WTC11 (cell line): ENCODE results near the gene TIMM8A. TPM values are rescaled to one million over a fixed set of nuclear protein-coding genes. Genes with fewer than 3 reads are reported as not detected.

Source experiments
- ATAC-seq: fragments of 200-7000 bp; cut with Tn5 transposase; 2 replicates; pipeline ENCODE4 v1.10.0; 2021; ENCODE audit warnings: mild to moderate bottlenecking, moderate library complexity
- CTCF ChIA-PET: fragments of 300-600 bp; sonication (Branson Sonifier 250); formaldehyde crosslinking; loops from one replicate; lab custom pipeline; 2021; ENCODE audit warnings: antibody characterized with exemption; lab: Charles Lee
- POLR2A ChIA-PET: fragments of 350-600 bp; sonication (Branson Sonifier 250); formaldehyde crosslinking; loops from one replicate; lab custom pipeline; 2021; ENCODE audit warnings: antibody characterized with exemption; lab: Charles Lee
- DNase-seq: peaks from one replicate; pipeline ENCODE4 v3.0.0; 2021; ENCODE audit warnings: low spot score
- H3K27ac Mint-ChIP-seq: 2 replicates; pipeline ENCODE4 v1.8.0; 2021; ENCODE audit warnings: mixed read lengths
- H3K27me3 Mint-ChIP-seq: 2 replicates; pipeline ENCODE4 v1.8.0; 2021; ENCODE audit warnings: low read depth, mild to moderate bottlenecking, moderate library complexity, mixed read lengths
- H3K36me3 Mint-ChIP-seq: 2 replicates; pipeline ENCODE4 v1.8.0; 2021; ENCODE audit warnings: mixed read lengths
- H3K4me1 Mint-ChIP-seq: 2 replicates; pipeline ENCODE4 v1.8.0; 2022; ENCODE audit warnings: mixed read lengths
- H3K4me3 Mint-ChIP-seq: 2 replicates; pipeline ENCODE4 v1.8.0; 2021; ENCODE audit warnings: mild to moderate bottlenecking, moderate library complexity, mixed read lengths
- H3K9me3 Mint-ChIP-seq: 2 replicates; pipeline ENCODE4 v1.8.0; 2021; ENCODE audit warnings: mixed read lengths
- GTF2I ChIP-seq: fragments of 250-450 bp; sonication (Bioruptor Pico); conservative IDR thresholded peaks from 2 replicates; pipeline ENCODE4 v1.4.0; 2021; ENCODE audit warnings: mild to moderate bottlenecking
- KAT7 ChIP-seq: sonication (generic); formaldehyde crosslinking; IDR thresholded peaks from 2 replicates; pipeline ENCODE4 v1.8.1; 2023; ENCODE audit warnings: missing genetic modification reagents, mild to moderate bottlenecking, borderline replicate concordance
- NFE2L1 ChIP-seq: sonication (generic); formaldehyde crosslinking; IDR thresholded peaks from 2 replicates; pipeline ENCODE4 v1.8.1; 2023; ENCODE audit warnings: missing genetic modification reagents
- NR3C1 ChIP-seq: sonication (generic); formaldehyde crosslinking; conservative IDR thresholded peaks from 2 replicates; pipeline ENCODE4 v1.8.1; 2023; ENCODE audit warnings: low read depth, mild to moderate bottlenecking, missing genetic modification reagents
- PRRX2 ChIP-seq: fragments of 250-450 bp; sonication (Bioruptor Pico); IDR thresholded peaks from 2 replicates; pipeline ENCODE4 v1.8.0; 2021; ENCODE audit warnings: mild to moderate bottlenecking
- TEAD4 ChIP-seq: sonication (generic); formaldehyde crosslinking; IDR thresholded peaks from 2 replicates; pipeline ENCODE4 v1.8.0; 2022; ENCODE audit warnings: mild to moderate bottlenecking, missing genetic modification reagents
- ZNF121 ChIP-seq: sonication (generic); formaldehyde crosslinking; IDR thresholded peaks from 2 replicates; pipeline ENCODE4 v1.8.0; 2023; ENCODE audit warnings: missing genetic modification reagents
- ZNF138 ChIP-seq: sonication (generic); formaldehyde crosslinking; conservative IDR thresholded peaks from 2 replicates; pipeline ENCODE4 v1.8.1; 2022; ENCODE audit warnings: mild to moderate bottlenecking, moderate library complexity, missing genetic modification reagents
- ZNF263 ChIP-seq: sonication (generic); formaldehyde crosslinking; IDR thresholded peaks from 2 replicates; pipeline ENCODE4 v1.8.1; 2022; ENCODE audit warnings: low read depth, mild to moderate bottlenecking, moderate library complexity, missing genetic modification reagents
- ZNF317 ChIP-seq: sonication (generic); formaldehyde crosslinking; IDR thresholded peaks from 2 replicates; pipeline ENCODE4 v1.8.1; 2023; ENCODE audit warnings: low read depth, mild to moderate bottlenecking, moderate library complexity, missing genetic modification reagents, borderline replicate concordance
- ZNF416 ChIP-seq: fragments of 250-450 bp; sonication (Bioruptor Pico); IDR thresholded peaks from 2 replicates; pipeline ENCODE4 v1.9.0; 2021; ENCODE audit warnings: mild to moderate bottlenecking, inconsistent platforms
- total RNA-seq: library from RNA; stranded (reverse); gene quantifications from 3 replicates; pipeline ENCODE4 v1.2.3, GENCODE V29; 2021
- TF ChIP-seq, protein P1 (sequence below): sonication (generic); formaldehyde crosslinking; IDR thresholded peaks from 2 replicates; pipeline ENCODE4 v1.8.1; 2023; ENCODE audit warnings: mild to moderate bottlenecking, missing genetic modification reagents
- TF ChIP-seq, protein P2 (sequence below): sonication (generic); formaldehyde crosslinking; IDR thresholded peaks from 2 replicates; pipeline ENCODE4 v1.8.0; 2023; ENCODE audit warnings: missing genetic modification reagents, mild to moderate bottlenecking, borderline replicate concordance
- TF ChIP-seq, protein P3 (sequence below): fragments of 250-450 bp; sonication (Bioruptor Pico); IDR thresholded peaks from 2 replicates; pipeline ENCODE4 v2.1.2; 2022; ENCODE audit warnings: mild to moderate bottlenecking, moderate library complexity
- TF ChIP-seq, protein P4 (sequence below): sonication (generic); formaldehyde crosslinking; IDR thresholded peaks from 2 replicates; pipeline ENCODE4 v1.8.1; 2022; ENCODE audit warnings: mild to moderate bottlenecking, missing genetic modification reagents, moderate library complexity, borderline replicate concordance

TIMM8A gene
- total RNA-seq, 1 experiment from 2014 or later, result 31.8 TPM

DNA sequence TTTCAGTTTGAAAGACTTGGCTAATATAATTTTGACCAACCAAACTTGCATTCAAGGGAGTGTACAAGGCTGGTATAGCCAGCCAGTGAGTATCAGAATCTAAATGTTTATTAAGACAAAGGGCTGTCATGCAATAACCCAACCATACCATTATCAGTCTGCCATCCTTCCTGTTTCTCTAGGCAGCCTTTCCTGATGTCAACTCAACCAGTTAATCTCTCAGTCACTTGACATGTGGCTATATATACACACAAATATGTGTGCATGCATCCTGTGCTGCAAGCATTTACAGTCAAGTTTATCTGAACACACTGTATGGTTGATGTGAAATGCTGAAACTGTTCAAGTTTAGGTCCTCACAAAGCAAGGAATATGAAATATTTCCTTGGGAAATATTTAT lies 20.3 kb upstream of the TIMM8A start:
- CTCF ChIA-PET, result interaction anchor here (1.4 kb wide), 1 partner anchor 22 kb away, joined by 3 read pairs; the partner anchor contains the start of gene RPL36A
- H3K27ac Mint-ChIP-seq, result no peak overlapping the region
- ATAC-seq (no peak), DNase-seq (no peak)
- no peaks in the 10 kb centered on the region for H3K36me3 Mint-ChIP-seq
- POLR2A ChIA-PET, result interaction anchor here (0.7 kb wide), 1 partner anchor 9 kb away, joined by 3 read pairs; no protein-coding TSS in a partner anchor
- no peaks in the 10 kb centered on the region for H3K9me3 Mint-ChIP-seq
- TF ChIP-seq NFE2L1 (CRISPR knock-in tag), result no peak
- no peak for TF ChIP-seq TEAD4 (CRISPR knock-in tag)
- no peak for TF ChIP-seq NR3C1
- TF ChIP-seq, protein P1, sequence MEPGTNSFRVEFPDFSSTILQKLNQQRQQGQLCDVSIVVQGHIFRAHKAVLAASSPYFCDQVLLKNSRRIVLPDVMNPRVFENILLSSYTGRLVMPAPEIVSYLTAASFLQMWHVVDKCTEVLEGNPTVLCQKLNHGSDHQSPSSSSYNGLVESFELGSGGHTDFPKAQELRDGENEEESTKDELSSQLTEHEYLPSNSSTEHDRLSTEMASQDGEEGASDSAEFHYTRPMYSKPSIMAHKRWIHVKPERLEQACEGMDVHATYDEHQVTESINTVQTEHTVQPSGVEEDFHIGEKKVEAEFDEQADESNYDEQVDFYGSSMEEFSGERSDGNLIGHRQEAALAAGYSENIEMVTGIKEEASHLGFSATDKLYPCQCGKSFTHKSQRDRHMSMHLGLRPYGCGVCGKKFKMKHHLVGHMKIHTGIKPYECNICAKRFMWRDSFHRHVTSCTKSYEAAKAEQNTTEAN (CRISPR knock-in tag), result no peak
- TF ChIP-seq, protein P2, sequence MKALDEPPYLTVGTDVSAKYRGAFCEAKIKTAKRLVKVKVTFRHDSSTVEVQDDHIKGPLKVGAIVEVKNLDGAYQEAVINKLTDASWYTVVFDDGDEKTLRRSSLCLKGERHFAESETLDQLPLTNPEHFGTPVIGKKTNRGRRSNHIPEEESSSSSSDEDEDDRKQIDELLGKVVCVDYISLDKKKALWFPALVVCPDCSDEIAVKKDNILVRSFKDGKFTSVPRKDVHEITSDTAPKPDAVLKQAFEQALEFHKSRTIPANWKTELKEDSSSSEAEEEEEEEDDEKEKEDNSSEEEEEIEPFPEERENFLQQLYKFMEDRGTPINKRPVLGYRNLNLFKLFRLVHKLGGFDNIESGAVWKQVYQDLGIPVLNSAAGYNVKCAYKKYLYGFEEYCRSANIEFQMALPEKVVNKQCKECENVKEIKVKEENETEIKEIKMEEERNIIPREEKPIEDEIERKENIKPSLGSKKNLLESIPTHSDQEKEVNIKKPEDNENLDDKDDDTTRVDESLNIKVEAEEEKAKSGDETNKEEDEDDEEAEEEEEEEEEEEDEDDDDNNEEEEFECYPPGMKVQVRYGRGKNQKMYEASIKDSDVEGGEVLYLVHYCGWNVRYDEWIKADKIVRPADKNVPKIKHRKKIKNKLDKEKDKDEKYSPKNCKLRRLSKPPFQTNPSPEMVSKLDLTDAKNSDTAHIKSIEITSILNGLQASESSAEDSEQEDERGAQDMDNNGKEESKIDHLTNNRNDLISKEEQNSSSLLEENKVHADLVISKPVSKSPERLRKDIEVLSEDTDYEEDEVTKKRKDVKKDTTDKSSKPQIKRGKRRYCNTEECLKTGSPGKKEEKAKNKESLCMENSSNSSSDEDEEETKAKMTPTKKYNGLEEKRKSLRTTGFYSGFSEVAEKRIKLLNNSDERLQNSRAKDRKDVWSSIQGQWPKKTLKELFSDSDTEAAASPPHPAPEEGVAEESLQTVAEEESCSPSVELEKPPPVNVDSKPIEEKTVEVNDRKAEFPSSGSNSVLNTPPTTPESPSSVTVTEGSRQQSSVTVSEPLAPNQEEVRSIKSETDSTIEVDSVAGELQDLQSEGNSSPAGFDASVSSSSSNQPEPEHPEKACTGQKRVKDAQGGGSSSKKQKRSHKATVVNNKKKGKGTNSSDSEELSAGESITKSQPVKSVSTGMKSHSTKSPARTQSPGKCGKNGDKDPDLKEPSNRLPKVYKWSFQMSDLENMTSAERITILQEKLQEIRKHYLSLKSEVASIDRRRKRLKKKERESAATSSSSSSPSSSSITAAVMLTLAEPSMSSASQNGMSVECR (CRISPR knock-in tag), result no peak
- TF ChIP-seq ZNF263, result no peak
- no peaks in the 10 kb centered on the region for H3K27me3 Mint-ChIP-seq
- no peak overlapping the region for H3K4me3 Mint-ChIP-seq
- no peaks in the 10 kb centered on the region for H3K4me1 Mint-ChIP-seq

DNA sequence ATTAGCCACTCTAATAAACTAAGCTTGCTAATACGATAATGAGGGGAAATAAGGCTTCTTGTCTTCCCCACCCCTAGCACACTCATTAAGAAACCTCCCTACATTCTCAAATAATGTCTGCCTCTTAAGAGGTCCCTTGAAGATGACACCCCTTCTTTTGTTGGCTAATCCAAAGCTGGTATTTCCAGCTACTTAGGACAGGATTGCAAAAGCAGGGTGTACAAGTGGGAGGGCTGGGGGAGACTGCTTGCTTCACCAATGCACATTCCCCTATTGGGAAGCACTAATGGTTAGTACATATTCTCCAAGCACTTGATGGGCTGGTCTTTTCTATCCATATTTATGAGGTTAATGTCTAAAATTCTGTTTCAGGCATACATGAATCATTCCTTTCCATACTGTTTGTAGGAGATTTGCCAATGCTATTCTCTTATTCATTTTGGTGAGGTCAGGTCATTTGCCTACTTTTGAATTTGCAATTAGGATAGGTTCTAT lies 16.8 kb upstream of the TIMM8A start:
- H3K27me3 Mint-ChIP-seq, result no peaks in the 10 kb centered on the region
- DNase-seq, result no peak
- ChIA-PET CTCF (no interaction called here), POLR2A (no interaction called here)
- no peak overlapping the region for H3K4me3 Mint-ChIP-seq
- no peak overlapping the region for H3K27ac Mint-ChIP-seq
- H3K9me3 Mint-ChIP-seq, result no peaks in the 10 kb centered on the region
- TF ChIP-seq, protein P3, sequence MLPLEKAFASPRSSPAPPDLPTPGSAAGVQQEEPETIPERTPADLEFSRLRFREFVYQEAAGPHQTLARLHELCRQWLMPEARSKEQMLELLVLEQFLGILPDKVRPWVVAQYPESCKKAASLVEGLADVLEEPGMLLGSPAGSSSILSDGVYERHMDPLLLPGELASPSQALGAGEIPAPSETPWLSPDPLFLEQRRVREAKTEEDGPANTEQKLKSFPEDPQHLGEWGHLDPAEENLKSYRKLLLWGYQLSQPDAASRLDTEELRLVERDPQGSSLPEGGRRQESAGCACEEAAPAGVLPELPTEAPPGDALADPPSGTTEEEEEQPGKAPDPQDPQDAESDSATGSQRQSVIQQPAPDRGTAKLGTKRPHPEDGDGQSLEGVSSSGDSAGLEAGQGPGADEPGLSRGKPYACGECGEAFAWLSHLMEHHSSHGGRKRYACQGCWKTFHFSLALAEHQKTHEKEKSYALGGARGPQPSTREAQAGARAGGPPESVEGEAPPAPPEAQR (CRISPR knock-in tag), result no peak
- TF ChIP-seq ZNF121, result no peak
- no peaks in the 10 kb centered on the region for H3K36me3 Mint-ChIP-seq
- no peaks in the 10 kb centered on the region for H3K4me1 Mint-ChIP-seq
- ATAC-seq, result no peak

DNA sequence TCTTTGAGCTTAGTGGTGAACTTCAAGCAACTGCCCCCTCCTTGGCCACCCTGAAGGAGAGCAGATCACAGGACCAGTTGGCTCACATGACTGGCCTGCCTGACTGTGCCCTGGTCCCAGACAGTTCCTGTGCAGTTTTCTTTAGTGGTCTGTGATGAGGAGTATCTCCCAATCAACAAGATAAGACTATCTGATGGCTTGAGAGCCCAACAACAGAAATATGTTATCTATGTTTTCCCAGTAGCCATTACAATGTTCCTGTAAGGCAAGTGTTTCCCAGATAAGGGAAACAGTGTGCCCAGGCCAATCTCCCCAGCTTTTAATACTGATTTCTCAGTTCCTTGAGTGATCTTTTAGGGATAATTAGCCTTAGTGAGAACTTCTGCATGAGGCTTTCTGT lies 14.2 kb upstream of the TIMM8A start:
- ChIA-PET CTCF (no interaction called here), POLR2A (no interaction called here)
- no peak for ATAC-seq

More for the DNA sequence above, 14.2 kb upstream of the TIMM8A start:
- H3K27ac Mint-ChIP-seq, result no peak overlapping the region
- H3K4me3 Mint-ChIP-seq, result no peak overlapping the region
- no peaks in the 10 kb centered on the region for H3K4me1 Mint-ChIP-seq
- no peak for DNase-seq
- no peaks in the 10 kb centered on the region for H3K36me3 Mint-ChIP-seq
- H3K27me3 Mint-ChIP-seq, result no peaks in the 10 kb centered on the region
- no peaks in the 10 kb centered on the region for H3K9me3 Mint-ChIP-seq
- no peak for TF ChIP-seq NR3C1
- TF ChIP-seq KAT7 (CRISPR knock-in tag), result no peak
- no peak for TF ChIP-seq ZNF317 (CRISPR knock-in tag)
- no peak for TF ChIP-seq ZNF138
- TF ChIP-seq PRRX2, result no peak
- TF ChIP-seq, protein P4, sequence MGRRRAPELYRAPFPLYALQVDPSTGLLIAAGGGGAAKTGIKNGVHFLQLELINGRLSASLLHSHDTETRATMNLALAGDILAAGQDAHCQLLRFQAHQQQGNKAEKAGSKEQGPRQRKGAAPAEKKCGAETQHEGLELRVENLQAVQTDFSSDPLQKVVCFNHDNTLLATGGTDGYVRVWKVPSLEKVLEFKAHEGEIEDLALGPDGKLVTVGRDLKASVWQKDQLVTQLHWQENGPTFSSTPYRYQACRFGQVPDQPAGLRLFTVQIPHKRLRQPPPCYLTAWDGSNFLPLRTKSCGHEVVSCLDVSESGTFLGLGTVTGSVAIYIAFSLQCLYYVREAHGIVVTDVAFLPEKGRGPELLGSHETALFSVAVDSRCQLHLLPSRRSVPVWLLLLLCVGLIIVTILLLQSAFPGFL (CRISPR knock-in tag), result no peak
- no peak for TF ChIP-seq GTF2I
- no peak for TF ChIP-seq ZNF416 (CRISPR knock-in tag)
